Omental fat pad (tissue), 4 donors: ENCODE data around the gene ADARB1. TPM values are rescaled to one million over a fixed set of nuclear protein-coding genes. Genes with fewer than 3 reads are reported as not detected.
A peak's percentile ranks its signal among the peaks of the same experiment; 100 is the strongest.

Source experiments
- ATAC-seq: fragments of 150-250 bp; one replicate; pipeline ENCODE4 v1.9.1; 2016; ENCODE audit warnings: mild to moderate bottlenecking, moderate library complexity; ENCODE audit not compliant: low FRiP score
- DNase-seq: peaks from one replicate; pipeline ENCODE4 v3.0.0-alpha.2; 2019; ENCODE audit warnings: low spot score
- CTCF ChIP-seq, 3 donors: fragments of 450-650 bp; IDR thresholded peaks; one replicate each; pipeline ENCODE4 v1.5.1; 2016 to 2017; ENCODE audit warnings: antibody characterized with exemption in 3 of 3, mild to moderate bottlenecking in 3 of 3, moderate library complexity in 2 of 3
- total RNA-seq, 4 donors: library from RNA; depleted of rRNA; stranded (reverse); fragments of >200 nt; gene quantifications; one replicate each; pipeline ENCODE4 v1.1.0, GENCODE V29; 2016

Gene ADARB1
- total RNA-seq, 4 donors from 2014 or later: 17.3 to 38.3 (median 23.3) TPM

DNA sequence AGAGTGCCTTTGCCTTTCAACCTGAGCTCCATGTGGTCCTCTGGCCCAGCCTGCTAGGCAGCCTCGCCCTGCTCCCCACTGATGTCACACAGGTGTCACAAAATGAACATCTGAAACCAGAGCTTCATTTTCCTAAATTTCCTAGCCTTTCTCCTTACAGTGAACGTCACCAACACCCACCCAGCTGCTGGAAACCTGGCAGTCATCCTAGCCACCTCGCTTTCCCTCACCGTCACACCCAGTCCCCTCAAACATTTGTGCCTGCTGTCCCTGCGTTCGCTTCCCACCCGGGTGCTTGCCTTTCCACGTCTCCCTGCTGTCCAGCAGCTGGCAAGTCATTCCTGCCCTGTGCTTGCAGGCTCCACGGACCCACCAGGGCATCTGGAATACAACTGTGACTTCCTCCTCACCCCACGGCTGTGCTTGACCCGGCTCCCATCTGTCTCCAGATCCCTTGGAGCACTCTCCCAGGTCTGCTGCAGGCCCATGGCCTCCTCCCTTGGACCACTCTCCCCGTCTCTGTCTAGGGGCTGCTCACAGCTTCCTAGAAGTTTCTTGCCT lies 23.5 kb downstream of the ADARB1 start:
- DNase-seq: no peak
- no peak for ATAC-seq
- TF ChIP-seq CTCF (IDR thresholded peaks at IDR 0.05): no peak

- ATAC-seq (no peak), DNase-seq (no peak)
- TF ChIP-seq CTCF (IDR thresholded peaks at IDR 0.05): no peak
These were observed 24.5 kb downstream of the ADARB1 start for GRCh38 chr21:45098867-45099266.

DNA sequence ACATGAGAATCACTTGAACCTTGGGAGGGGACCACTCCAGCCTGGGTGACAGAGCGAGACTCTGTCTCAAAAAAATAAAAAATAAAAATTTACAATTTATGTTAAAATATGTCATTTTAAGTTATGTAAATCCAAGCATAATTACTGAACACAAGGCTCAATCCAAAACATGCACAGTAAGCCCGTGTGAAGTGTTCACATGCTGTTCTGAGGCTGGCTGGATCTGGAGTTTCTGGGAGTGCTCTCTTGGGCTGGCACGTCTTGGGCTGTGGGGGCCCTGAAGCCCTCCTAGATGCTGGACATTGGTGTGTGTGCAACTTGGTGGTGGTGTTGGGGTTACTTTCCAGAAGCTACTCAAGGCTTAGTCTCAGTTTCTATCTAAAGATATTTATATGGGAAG lies 25.2 kb downstream of the ADARB1 start:
- ATAC-seq: no peak
- TF ChIP-seq CTCF (IDR thresholded peaks at IDR 0.05): no peak
- no peak for DNase-seq

DNA sequence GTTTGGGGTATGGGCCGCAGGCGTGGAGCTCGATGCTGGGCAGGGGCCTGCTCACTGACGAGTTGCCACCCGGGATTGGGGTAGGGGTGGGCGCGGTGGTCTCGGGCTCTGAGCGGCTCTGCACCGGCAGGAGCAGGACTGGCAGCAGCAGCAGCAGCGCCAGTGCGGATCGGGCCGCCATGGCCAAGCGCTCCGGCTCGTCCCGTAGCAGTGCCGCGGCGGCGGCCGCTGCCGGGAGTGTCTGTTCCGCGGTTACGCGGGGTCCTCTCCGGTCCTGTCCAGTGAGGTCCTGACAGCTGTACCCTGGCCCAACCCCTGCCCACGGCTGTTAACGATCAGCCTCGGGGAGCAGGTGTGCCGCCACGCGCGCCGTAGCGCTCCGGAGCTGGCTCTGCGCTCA lies 26.5 kb downstream of the ADARB1 start:
- DNase-seq (no peak), ATAC-seq (no peak)

GRCh38 chr21:45102391-45102932 lies 28.1 kb downstream of the ADARB1 start:
- ATAC-seq (no peak), DNase-seq (no peak)
- TF ChIP-seq CTCF (IDR thresholded peaks at IDR 0.05): no peak

More for the DNA sequence above, 26.5 kb downstream of the ADARB1 start:
- no peak for TF ChIP-seq CTCF (IDR thresholded peaks at IDR 0.05)

- no peak for TF ChIP-seq CTCF (IDR thresholded peaks at IDR 0.05)
- no peak for ATAC-seq
- DNase-seq: no peak
These were observed 29.7 kb downstream of the ADARB1 start for GRCh38 chr21:45103971-45104520.

DNA sequence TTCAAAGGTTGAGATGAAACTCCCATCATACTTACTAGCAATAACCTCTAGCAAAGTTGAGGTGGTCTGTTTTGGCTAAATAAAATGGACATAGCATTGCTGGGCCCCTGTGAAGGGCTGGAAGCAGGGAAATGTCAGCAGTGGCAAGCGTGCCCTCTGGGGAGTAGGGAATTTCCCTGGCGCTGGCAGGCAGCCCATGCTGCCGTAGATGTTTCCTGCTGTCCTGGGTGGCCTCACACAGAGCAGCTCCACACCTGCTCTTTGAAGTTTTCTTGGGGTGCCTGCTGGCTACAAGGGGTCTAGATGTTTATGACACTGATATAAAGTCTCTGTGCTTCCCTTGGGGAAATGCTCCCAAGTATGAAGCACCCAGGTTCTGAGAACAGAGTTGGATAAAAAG lies 30.2 kb downstream of the ADARB1 start:
- no peak for DNase-seq
- no peak for TF ChIP-seq CTCF (IDR thresholded peaks at IDR 0.05)
- peak; percentile 50 for ATAC-seq
